IPS DF 6.9 (cell line): Measurements from ENCODE around the gene CHST11.

Source experiments
- DNase-seq: peaks from one replicate; pipeline ENCODE4 v3.0.0-alpha.2; 2013; ENCODE audit warnings: low read depth, low spot score
- H3K27ac ChIP-seq: one replicate; pipeline ENCODE4 v1.5.1; 2013; ENCODE audit warnings: low read length, control low read depth
- H3K27me3 ChIP-seq: 2 replicates; pipeline ENCODE4 v1.6.1; 2013; ENCODE audit warnings: mild to moderate bottlenecking, low read length; ENCODE audit not compliant: control insufficient read depth, insufficient read depth
- H3K36me3 ChIP-seq: 2 replicates; pipeline ENCODE4 v1.6.1; 2013; ENCODE audit warnings: low read length; ENCODE audit not compliant: control insufficient read depth, insufficient read depth
- H3K4me1 ChIP-seq: 2 replicates; pipeline ENCODE4 v1.6.1; 2013; ENCODE audit warnings: low read length; ENCODE audit not compliant: control insufficient read depth, insufficient read depth
- H3K4me3 ChIP-seq: 2 replicates; pipeline ENCODE4 v1.5.1; 2013; ENCODE audit warnings: mild to moderate bottlenecking, low read length
- H3K9me3 ChIP-seq: 2 replicates; pipeline ENCODE4 v1.6.1; 2013; ENCODE audit warnings: low read length, inconsistent platforms; ENCODE audit not compliant: control insufficient read depth, insufficient read depth
- WGBS: extraction: QIAGEN DNeasy Blood & Tissue Kit; methylation state at CpG from one replicate; pipeline ENCODE4 v1.1.7; 2013; ENCODE audit warnings: mixed read lengths, missing lambda C conversion rate; ENCODE audit not compliant: insufficient read length, insufficient coverage; 5-methylcytosine and 5-hydroxymethylcytosine counted together

CHST11 gene

DNA sequence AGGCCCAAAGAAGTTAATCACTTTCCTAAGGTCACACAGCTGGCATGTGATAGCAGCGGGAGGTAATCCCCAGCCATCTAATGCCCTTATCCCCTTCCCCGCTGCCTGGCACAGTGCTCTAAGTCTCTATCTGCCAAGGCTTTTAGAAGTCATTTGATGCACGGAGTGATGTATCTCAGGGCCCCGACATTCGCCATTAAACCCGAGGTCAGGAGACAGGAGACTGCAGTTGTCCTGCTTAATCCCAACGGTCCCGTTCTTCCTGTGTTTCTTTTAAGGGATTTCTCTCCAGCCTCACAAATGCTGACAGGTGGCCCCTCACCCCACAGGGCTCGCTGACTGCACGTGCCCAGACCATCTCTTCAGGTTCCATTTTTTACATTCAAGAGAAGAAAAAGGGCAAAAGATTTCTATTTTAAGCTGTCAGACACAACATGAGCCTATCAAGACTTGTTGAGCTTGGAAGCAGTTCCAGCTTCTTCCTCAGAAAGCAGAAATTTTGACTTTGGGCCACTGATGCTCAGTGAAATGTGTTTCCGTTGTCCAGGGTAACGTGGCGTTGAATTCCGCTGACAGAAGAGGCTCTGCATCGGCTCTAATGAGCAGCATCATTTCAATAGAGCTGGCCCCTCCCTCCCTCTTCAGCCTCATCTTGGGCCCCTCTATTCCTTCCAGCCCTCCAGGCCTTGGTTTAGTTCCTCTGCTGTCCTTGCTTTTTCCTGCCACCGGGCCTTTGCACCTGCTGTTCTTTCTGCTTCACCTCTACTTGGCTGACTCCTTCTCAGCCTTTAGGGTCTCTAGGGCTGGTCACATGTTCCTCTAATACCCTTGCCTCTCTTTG, 171.5 kb downstream of the CHST11 start:
- Histone ChIP-seq H3K4me3 (no peak overlapping the region), H3K36me3 (no peaks in the 10 kb centered on the region), H3K4me1 (peaks cover 3% of the 10 kb centered on the region), H3K9me3 (no peaks in the 10 kb centered on the region), H3K27me3 (no peaks in the 10 kb centered on the region), H3K27ac (no peak overlapping the region)
- DNase-seq = no peak
- no CpG with 5 or more reads among the region's 16 CpGs for WGBS

GRCh38 chr12:104628831-104629135, 172.0 kb downstream of the CHST11 start:
- no peaks in the 10 kb centered on the region for H3K9me3 ChIP-seq
- H3K4me1 ChIP-seq = peaks cover 3% of the 10 kb centered on the region
- no peaks in the 10 kb centered on the region for H3K27me3 ChIP-seq
- no CpG with 5 or more reads among the region's 3 CpGs for WGBS
- H3K36me3 ChIP-seq = no peaks in the 10 kb centered on the region
- no peak overlapping the region for H3K4me3 ChIP-seq
- DNase-seq = no peak
- H3K27ac ChIP-seq = no peak overlapping the region

GRCh38 chr12:104630230-104630670, 173.5 kb downstream of the CHST11 start:
- Histone ChIP-seq H3K27ac (no peak overlapping the region), H3K27me3 (no peaks in the 10 kb centered on the region), H3K36me3 (no peaks in the 10 kb centered on the region), H3K9me3 (no peaks in the 10 kb centered on the region), H3K4me1 (peaks cover 3% of the 10 kb centered on the region), H3K4me3 (no peak overlapping the region)
- no peak for DNase-seq
- no CpG with 5 or more reads among the region's 6 CpGs for WGBS

DNA sequence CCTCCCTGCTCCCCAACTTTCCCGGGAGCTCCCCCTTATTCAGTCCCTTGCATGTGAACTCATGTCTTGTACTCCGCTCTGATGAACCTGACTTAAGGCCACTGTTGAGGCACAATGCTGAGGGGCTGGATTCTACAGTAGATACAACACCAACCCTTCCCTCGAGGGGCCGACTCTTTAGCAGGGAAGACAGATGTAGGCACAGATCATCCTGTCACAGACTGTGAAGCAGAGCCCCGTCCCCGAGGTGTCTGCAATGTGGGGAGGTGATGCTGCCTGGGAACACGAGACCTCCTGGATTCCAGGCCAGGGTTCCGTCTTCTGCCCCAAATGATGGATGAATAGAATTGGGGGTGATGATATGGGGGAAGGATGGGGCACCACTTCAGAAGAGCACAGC, 175.1 kb downstream of the CHST11 start:
- H3K27ac ChIP-seq = no peak overlapping the region
- WGBS = no CpG with 5 or more reads among the region's 8 CpGs
- no peaks in the 10 kb centered on the region for H3K9me3 ChIP-seq
- H3K36me3 ChIP-seq = no peaks in the 10 kb centered on the region
- H3K27me3 ChIP-seq = no peaks in the 10 kb centered on the region
- H3K4me3 ChIP-seq = no peak overlapping the region
- peaks cover 3% of the 10 kb centered on the region for H3K4me1 ChIP-seq
- no peak for DNase-seq

GRCh38 chr12:104632724-104633201, 176.0 kb downstream of the CHST11 start:
- no peak for DNase-seq
- WGBS = no CpG with 5 or more reads among the region's 13 CpGs
- Histone ChIP-seq H3K36me3 (no peaks in the 10 kb centered on the region), H3K27me3 (no peaks in the 10 kb centered on the region), H3K4me1 (peaks cover 3% of the 10 kb centered on the region), H3K27ac (no peak overlapping the region), H3K9me3 (no peaks in the 10 kb centered on the region), H3K4me3 (no peak overlapping the region)

DNA sequence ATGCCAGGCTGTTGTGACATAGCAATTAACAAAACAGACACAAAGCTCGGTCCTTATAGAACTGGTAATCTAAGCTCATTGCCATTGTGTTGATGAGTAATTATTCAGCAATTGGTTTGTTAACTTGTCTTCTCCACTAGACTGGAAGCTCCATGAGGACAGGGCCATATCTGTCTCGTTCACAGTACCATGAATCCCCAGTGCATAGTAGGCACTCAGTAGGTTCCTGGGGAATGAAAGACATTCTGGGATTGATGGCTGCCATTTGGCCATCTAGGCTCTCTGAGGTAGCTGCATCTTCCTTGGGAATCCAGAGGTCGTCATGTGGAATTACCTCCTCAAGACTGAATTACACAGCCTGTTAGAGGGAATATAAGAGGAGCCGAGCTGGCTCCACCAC, 177.3 kb downstream of the CHST11 start:
- H3K9me3 ChIP-seq = no peaks in the 10 kb centered on the region
- DNase-seq = no peak
- WGBS = no CpG with 5 or more reads among the region's 4 CpGs
- H3K27ac ChIP-seq = no peak overlapping the region
- peaks cover 3% of the 10 kb centered on the region for H3K4me1 ChIP-seq
- H3K36me3 ChIP-seq = no peaks in the 10 kb centered on the region
- H3K4me3 ChIP-seq = no peak overlapping the region
- H3K27me3 ChIP-seq = no peaks in the 10 kb centered on the region

DNA sequence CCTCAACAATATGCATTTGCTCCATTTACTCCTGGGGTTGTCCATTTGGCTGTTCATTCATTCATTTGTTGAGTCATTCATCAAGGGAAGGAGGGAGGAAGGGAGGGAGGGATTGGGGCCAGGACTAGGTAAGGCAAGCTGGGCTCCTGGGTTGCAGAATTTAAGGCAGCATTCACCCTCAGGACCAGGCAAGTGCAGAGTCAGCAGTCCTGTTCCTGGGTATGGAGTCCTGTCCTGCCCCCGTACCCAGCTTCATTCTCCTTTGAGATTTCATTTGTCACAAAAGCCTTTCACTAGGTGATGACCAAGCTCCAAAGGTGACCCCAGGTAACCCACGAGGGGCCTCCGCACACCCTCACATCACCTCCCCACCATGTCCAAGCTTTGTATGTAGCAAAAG, 178.1 kb downstream of the CHST11 start:
- Histone ChIP-seq H3K4me3 (no peak overlapping the region), H3K9me3 (no peaks in the 10 kb centered on the region), H3K27ac (no peak overlapping the region), H3K27me3 (no peaks in the 10 kb centered on the region), H3K4me1 (peaks cover 3% of the 10 kb centered on the region), H3K36me3 (no peaks in the 10 kb centered on the region)
- no peak for DNase-seq
- WGBS = no CpG with 5 or more reads among the region's 3 CpGs

DNA sequence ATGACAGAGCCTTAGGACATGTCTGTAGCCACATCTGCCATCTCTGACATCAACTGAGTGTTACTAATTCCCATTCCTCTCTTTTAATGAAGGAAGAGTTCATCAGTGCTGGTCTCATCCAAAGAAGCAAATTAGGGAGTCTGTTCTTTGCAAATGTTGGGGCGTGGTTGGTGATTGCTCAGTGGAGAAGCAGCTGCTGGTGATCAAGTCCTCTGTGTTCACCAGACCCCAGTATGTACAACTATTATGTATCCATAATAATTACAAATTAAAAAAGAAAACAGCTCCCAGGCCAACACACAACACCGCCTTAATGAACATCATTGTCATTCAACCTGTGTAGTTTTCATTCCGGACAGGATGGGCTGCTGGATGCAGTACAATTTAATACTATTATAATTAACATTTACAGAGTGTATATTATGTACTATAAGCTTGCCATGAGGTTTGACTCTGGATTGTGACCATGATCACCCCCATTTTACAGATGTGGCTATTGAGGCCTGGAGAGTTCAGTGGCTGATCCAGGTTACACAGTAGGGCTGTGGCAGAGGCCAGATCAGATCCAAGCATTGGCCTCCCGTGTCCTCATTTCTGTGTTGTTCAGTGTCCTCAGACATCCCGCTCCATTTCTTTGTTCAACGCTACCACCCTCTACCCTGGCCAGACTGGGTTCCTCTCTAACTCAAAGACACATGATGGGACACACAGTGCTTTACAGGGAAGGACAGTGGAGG, 179.0 kb downstream of the CHST11 start:
- H3K27ac ChIP-seq = no peak overlapping the region
- no peak for DNase-seq
- no peaks in the 10 kb centered on the region for H3K9me3 ChIP-seq
- WGBS = no CpG with 5 or more reads among the region's 6 CpGs
- H3K4me1 ChIP-seq = peaks cover 3% of the 10 kb centered on the region
- H3K4me3 ChIP-seq = no peak overlapping the region
- no peaks in the 10 kb centered on the region for H3K27me3 ChIP-seq
- H3K36me3 ChIP-seq = no peaks in the 10 kb centered on the region

DNA sequence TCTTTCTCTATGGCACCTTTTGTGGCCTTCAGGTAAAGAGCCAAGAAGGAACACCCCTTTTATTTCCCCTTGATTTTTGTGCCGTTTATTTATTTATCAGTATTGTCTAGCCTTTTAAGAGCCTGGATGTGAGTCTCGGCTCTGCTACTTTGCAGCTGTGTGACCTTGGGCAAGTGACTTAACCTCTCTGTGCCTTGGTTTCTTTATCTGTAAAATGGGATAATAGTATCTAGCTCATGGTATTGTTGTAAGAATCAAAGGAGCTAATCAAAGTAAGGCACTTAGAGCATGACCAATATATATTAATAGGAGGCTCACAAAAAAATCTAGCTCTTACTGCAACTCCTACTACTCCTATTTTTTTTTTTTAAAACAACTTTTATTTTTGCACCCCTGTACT, 179.7 kb downstream of the CHST11 start:
- WGBS = no CpG with 5 or more reads among the region's 2 CpGs
- H3K4me1 ChIP-seq = peaks cover 2% of the 10 kb centered on the region; the same call in 1 of the 2 replicates

GRCh38 chr12:104637604-104638003, 180.9 kb downstream of the CHST11 start:
- Histone ChIP-seq H3K27ac (no peak overlapping the region), H3K4me1 (0 out of 2 replicates have a peak, but pooled peaks cover 1% of the 10 kb centered on the region), H3K9me3 (no peaks in the 10 kb centered on the region), H3K36me3 (no peaks in the 10 kb centered on the region), H3K27me3 (no peaks in the 10 kb centered on the region), H3K4me3 (no peak overlapping the region)
- DNase-seq = no peak
- no CpG with 5 or more reads among the region's 6 CpGs for WGBS

More for the DNA sequence above, 179.7 kb downstream of the CHST11 start:
- Histone ChIP-seq H3K36me3 (no peaks in the 10 kb centered on the region), H3K9me3 (no peaks in the 10 kb centered on the region), H3K4me3 (no peak overlapping the region), H3K27ac (no peak overlapping the region), H3K27me3 (no peaks in the 10 kb centered on the region)
- DNase-seq = no peak
